ENCODE data around the gene LRP2BP. TPM values are rescaled to one million over a fixed set of nuclear protein-coding genes. Genes with fewer than 3 reads are reported as not detected.

Gene LRP2BP
- total RNA-seq, 3 donors from 2014 or later, result 0.96 to 2.3 (median 1.6) TPM

DNA sequence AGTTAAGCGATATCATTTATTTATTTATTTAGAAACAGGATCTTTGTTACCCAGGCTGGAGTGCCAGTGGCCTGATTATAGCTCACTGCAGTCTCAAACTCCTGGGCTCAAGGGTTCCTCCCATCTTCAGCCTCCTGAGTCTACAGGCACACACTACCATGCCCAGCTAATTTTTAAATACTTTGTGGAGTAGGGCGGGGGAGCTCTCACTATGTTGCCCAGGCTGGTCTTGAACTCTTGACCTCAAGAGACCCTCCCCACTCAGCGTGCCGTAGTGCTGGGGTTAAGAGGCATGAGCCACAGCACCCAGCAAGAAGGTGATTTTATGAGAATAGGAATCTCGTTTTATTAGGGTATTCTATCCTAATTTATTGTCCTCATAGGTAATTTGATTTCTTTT lies 33.9 kb upstream of the LRP2BP start:
- H3K4me1 ChIP-seq, result no peaks in the 10 kb centered on the region
- H3K9me3 ChIP-seq, result no peaks in the 10 kb centered on the region
- no peaks in the 10 kb centered on the region for H3K27me3 ChIP-seq
- DNase-seq (ENCODE audit: low spot score in 2 of 2), result no peak
- no peaks in the 10 kb centered on the region for H3K36me3 ChIP-seq
- intact Hi-C loops (cut with DNase I; ENCODE audit: low total_unique reads), result no loop called here
- no peak overlapping the region for H3K4me3 ChIP-seq
- no peak for TF ChIP-seq POLR2AphosphoS5 (IDR thresholded peaks at IDR 0.05)
- no peak for TF ChIP-seq POLR2A (IDR thresholded peaks at IDR 0.05)
- TF ChIP-seq CTCF (IDR thresholded peaks at IDR 0.05), result no peak
- H3K27ac ChIP-seq, result no peak overlapping the region

DNA sequence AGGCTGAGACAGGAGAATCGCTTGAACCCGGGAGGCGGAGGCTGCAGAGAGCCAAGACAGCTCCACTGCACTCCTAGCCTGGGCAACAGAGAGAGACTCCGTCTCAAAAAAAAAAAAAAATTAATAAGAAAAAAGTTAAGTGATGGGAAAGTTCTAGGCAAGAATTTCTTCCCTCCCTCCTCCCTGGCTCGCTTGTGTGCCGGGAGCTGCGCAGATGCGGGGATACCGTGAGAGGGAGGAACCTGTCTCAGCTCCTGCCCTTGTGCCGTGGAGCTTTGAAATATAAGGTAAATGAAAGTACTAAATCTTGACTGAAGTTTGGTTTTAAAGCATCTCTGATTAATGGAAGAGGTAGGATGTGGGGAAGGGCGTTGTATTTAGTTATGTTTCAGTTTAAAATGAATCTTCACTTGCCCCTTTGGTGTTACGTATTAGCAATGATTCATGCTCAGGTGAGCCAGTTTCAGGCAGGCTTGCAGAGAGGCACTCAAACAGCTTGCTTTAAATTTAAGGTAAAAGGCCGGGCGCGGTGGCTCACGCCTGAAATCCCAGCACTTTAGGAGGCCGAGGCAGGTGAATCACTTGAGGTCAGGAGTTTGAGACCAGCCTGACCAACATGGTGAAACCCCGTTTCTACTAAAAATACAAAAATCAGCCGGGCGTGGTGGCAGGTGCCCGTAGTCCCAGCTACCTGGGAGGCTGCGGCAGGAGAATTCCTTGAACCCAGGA lies 31.4 kb upstream of the LRP2BP start:
- intact Hi-C loops (cut with DNase I; ENCODE audit: low total_unique reads), result no loop called here
- H3K9me3 ChIP-seq, result no peaks in the 10 kb centered on the region
- H3K27ac ChIP-seq, result no peak overlapping the region
- no peaks in the 10 kb centered on the region for H3K27me3 ChIP-seq
- DNase-seq (ENCODE audit: low spot score in 2 of 2), result no peak
- no peaks in the 10 kb centered on the region for H3K36me3 ChIP-seq
- no peak for TF ChIP-seq POLR2AphosphoS5 (IDR thresholded peaks at IDR 0.05)
- TF ChIP-seq CTCF (IDR thresholded peaks at IDR 0.05), result no peak
- H3K4me1 ChIP-seq, result no peaks in the 10 kb centered on the region
- H3K4me3 ChIP-seq, result no peak overlapping the region

DNA sequence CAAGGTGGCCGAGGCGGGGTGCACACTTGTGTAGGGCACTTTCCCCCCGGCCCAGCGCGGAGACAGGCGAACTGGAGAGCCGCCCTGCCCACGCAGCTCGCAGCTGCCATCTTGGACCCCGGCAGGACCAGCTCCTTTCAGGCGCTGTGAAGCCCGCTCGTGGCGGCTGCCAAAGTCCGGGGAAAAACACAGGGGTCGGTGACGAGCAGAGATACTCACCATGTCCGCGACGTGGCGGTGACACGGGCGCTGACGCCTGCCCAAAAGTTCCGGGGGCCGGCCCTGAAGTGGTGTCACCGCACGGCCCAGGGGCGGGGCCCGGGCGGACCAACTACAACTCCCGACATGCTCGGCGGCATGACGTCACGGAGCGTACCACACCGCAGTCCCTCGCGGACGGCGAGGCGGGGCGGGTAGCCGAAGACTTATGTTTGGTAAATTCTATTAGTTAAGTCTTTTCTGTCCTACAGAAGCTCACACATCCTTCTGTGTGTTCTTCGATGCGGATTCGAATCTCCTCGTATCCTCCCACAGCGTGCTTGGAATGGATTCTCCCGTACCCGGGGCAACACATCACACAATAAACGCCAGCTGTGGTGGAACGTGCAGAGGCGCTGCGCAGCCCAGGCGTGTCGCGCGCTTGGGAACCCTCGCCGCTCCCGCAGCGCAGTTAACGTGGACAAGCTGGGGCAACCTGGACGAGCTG lies 30.1 kb upstream of the LRP2BP start, which contains the start of gene UFSP2:
Gene UFSP2, minus strand, starts transcription at position 318 of the 706 bp plus-strand sequence. Its CDS starts 96 bp downstream, at position 222.
- peak within 1 kb of the TSS; percentile 92 to 99 for H3K27ac ChIP-seq
- DNase-seq (ENCODE audit: low spot score in 2 of 2), result peak; percentile 88 to 90
- TF ChIP-seq POLR2AphosphoS5 (IDR thresholded peaks at IDR 0.05), result peak; percentile 78 to 97 (median 92)
- peak in 1 of 3 donors; percentile 9 for TF ChIP-seq CTCF (IDR thresholded peaks at IDR 0.05)
- TF ChIP-seq POLR2A (IDR thresholded peaks at IDR 0.05), result peak; percentile 46
- intact Hi-C loops (cut with DNase I; ENCODE audit: low total_unique reads), result no loop called here
- peak within 1 kb of the TSS; percentile 73 to 83 (median 78) for H3K4me3 ChIP-seq
- H3K4me1 ChIP-seq, result no peaks in the 10 kb centered on the region
- no peaks in the 10 kb centered on the region for H3K27me3 ChIP-seq
- H3K9me3 ChIP-seq, result no peaks in the 10 kb centered on the region
- H3K36me3 ChIP-seq, result no peaks in the 10 kb centered on the region

- Histone ChIP-seq H3K4me3 (peak overlapping the region; percentile 73 to 83 (median 78)), H3K4me1 (no peaks in the 10 kb centered on the region), H3K36me3 (no peaks in the 10 kb centered on the region), H3K9me3 (no peaks in the 10 kb centered on the region), H3K27ac (peak overlapping the region; percentile 92 to 99), H3K27me3 (no peaks in the 10 kb centered on the region)
- TF ChIP-seq CTCF (IDR thresholded peaks at IDR 0.05) (no peak), POLR2A (IDR thresholded peaks at IDR 0.05) (no peak), POLR2AphosphoS5 (IDR thresholded peaks at IDR 0.05) (no peak)
- DNase-seq (ENCODE audit: low spot score in 2 of 2), result no peak
- intact Hi-C loops (cut with DNase I; ENCODE audit: low total_unique reads), result no loop called here
These were observed 29.4 kb upstream of the LRP2BP start for GRCh38 chr4:185424905-185425646.

Data from breast epithelium (tissue), 4 donors.